ENCODE measurements around the gene FRMD4A.

Gene FRMD4A

GRCh38 chr10:13939391-13939790 lies 391.3 kb downstream of the FRMD4A start:
- H3K4me3 ChIP-seq (ENCODE audit: low read depth, low read length) = no peak overlapping the region
- DNase-seq (ENCODE audit: low read depth) = no peak
- TF ChIP-seq MAX (IDR thresholded peaks at IDR 0.05; ENCODE audit: low read depth, low read length) (no peak), MYC (IDR thresholded peaks at IDR 0.05; ENCODE audit: low read depth, low read length) (no peak), POLR2A (IDR thresholded peaks at IDR 0.05; ENCODE audit: extremely low read depth, insufficient read length) (no peak), CTCF (IDR thresholded peaks at IDR 0.05; ENCODE audit: low read depth, low read length) (no peak)

- no peak for DNase-seq (ENCODE audit: low read depth)
- TF ChIP-seq MAX (IDR thresholded peaks at IDR 0.05; ENCODE audit: low read depth, low read length) = no peak
- no peak for TF ChIP-seq POLR2A (IDR thresholded peaks at IDR 0.05; ENCODE audit: extremely low read depth, insufficient read length)
- no peak for TF ChIP-seq CTCF (IDR thresholded peaks at IDR 0.05; ENCODE audit: low read depth, low read length)
- TF ChIP-seq MYC (IDR thresholded peaks at IDR 0.05; ENCODE audit: low read depth, low read length) = no peak
- no peak overlapping the region for H3K4me3 ChIP-seq (ENCODE audit: low read depth, low read length)
Measured at GRCh38 chr10:13938950-13939349, 391.8 kb downstream of the FRMD4A start.

- no peak for DNase-seq (ENCODE audit: low read depth)
- TF ChIP-seq MYC (IDR thresholded peaks at IDR 0.05; ENCODE audit: low read depth, low read length) = no peak
- no peak for TF ChIP-seq POLR2A (IDR thresholded peaks at IDR 0.05; ENCODE audit: extremely low read depth, insufficient read length)
- H3K4me3 ChIP-seq (ENCODE audit: low read depth, low read length) = no peak overlapping the region
Measured at GRCh38 chr10:13936826-13937225, 393.9 kb downstream of the FRMD4A start.

GRCh38 chr10:13930120-13930519 lies 400.6 kb downstream of the FRMD4A start:
- no peak for TF ChIP-seq MAX (IDR thresholded peaks at IDR 0.05; ENCODE audit: low read depth, low read length)
- no peak for TF ChIP-seq MYC (IDR thresholded peaks at IDR 0.05; ENCODE audit: low read depth, low read length)
- no peak for TF ChIP-seq CTCF (IDR thresholded peaks at IDR 0.05; ENCODE audit: low read depth, low read length)
- TF ChIP-seq POLR2A (IDR thresholded peaks at IDR 0.05; ENCODE audit: extremely low read depth, insufficient read length) = no peak
- no peak overlapping the region for H3K4me3 ChIP-seq (ENCODE audit: low read depth, low read length)
- no peak for DNase-seq (ENCODE audit: low read depth)

- no peak overlapping the region for H3K4me3 ChIP-seq (ENCODE audit: low read depth, low read length)
- no peak for TF ChIP-seq MYC (IDR thresholded peaks at IDR 0.05; ENCODE audit: low read depth, low read length)
- no peak for TF ChIP-seq CTCF (IDR thresholded peaks at IDR 0.05; ENCODE audit: low read depth, low read length)
- no peak for DNase-seq (ENCODE audit: low read depth)
Measured at GRCh38 chr10:13928451-13928850, 402.3 kb downstream of the FRMD4A start.

GRCh38 chr10:13925971-13926780 lies 404.5 kb downstream of the FRMD4A start:
- no peak overlapping the region for H3K4me3 ChIP-seq (ENCODE audit: low read depth, low read length)
- no peak for TF ChIP-seq MYC (IDR thresholded peaks at IDR 0.05; ENCODE audit: low read depth, low read length)
- no peak for TF ChIP-seq CTCF (IDR thresholded peaks at IDR 0.05; ENCODE audit: low read depth, low read length)
- TF ChIP-seq POLR2A (IDR thresholded peaks at IDR 0.05; ENCODE audit: extremely low read depth, insufficient read length) = no peak
- no peak for TF ChIP-seq MAX (IDR thresholded peaks at IDR 0.05; ENCODE audit: low read depth, low read length)
- no peak for DNase-seq (ENCODE audit: low read depth)

Measured in NB4 (cell line).